Astrocyte (in vitro differentiated cells and primary cell): ENCODE data around the gene SPATA2.

ENCODE experiments used
- CTCF ChIP-seq: IDR thresholded peaks from 2 replicates; pipeline ENCODE4 v1.5.1; 2011; ENCODE audit warnings: low read depth, mild to moderate bottlenecking, inconsistent platforms, low read length, moderate library complexity; ENCODE audit not compliant: insufficient read depth
- EZH2 ChIP-seq: IDR thresholded peaks from 2 replicates; pipeline ENCODE4 v1.6.1; 2012; ENCODE audit warnings: mild to moderate bottlenecking, low read length, inconsistent platforms; ENCODE audit not compliant: insufficient read depth

GRCh38 chr20:49865559-49865958 is 49.8 kb downstream of the SPATA2 start:
- TF ChIP-seq CTCF = no peak
- no peak for TF ChIP-seq EZH2
